SK-N-SH (cell line): ENCODE results near the gene FCHSD2. TPM values are rescaled to one million over a fixed set of nuclear protein-coding genes. Genes with fewer than 3 reads are reported as not detected.

Experiments
- CTCF ChIA-PET: fragments of 300-600, 350-600 bp; formaldehyde crosslinking; extraction: SDS; loops from one replicate; lab custom pipeline; 2021; lab: Yijun Ruan, JAX
- POLR2A ChIA-PET: fragments of 350-600 bp; sonication (Branson Sonifier 250); formaldehyde crosslinking; extraction: SDS; loops from one replicate; lab custom pipeline; 2020; ENCODE audit warnings: antibody characterized with exemption, inconsistent platforms; lab: Yijun Ruan, JAX
- DNase-seq: peaks from one replicate; pipeline ENCODE4 v3.0.0; 2012
- H2AFZ ChIP-seq: fragments of 200-600 bp; sonication (generic); 2 replicates; pipeline ENCODE4 v1.8.1; 2016; ENCODE audit warnings: antibody characterized with exemption, mild to moderate bottlenecking, low read depth
- H3F3A ChIP-seq: fragments of 200-600 bp; sonication (generic); replicated peaks from 2 replicates; pipeline ENCODE3; 2016; ENCODE audit warnings: antibody characterized with exemption, mild to moderate bottlenecking; ENCODE audit not compliant: insufficient read depth
- H3K27ac ChIP-seq, 2 experiments: fragments of 200-500 bp in 1 of 2; fragments of 200-600 bp in 1 of 2; sonication (Bioruptor generic) in 1 of 2; sonication (generic), shearing (Covaris generic) in 1 of 2; 2 replicates each; pipeline versions ENCODE4 v1.5.1 to v1.6.1; 2014 to 2016; ENCODE audit warnings: low read depth in 2 of 2, inconsistent platforms in 1 of 2, low read length in 1 of 2, mild to moderate bottlenecking in 1 of 2, mixed read lengths in 1 of 2
- H3K27me3 ChIP-seq: fragments of 200-600 bp; sonication (generic), shearing (Covaris generic); 2 replicates; pipeline ENCODE4 v1.6.1; 2016; ENCODE audit warnings: mixed run types; ENCODE audit not compliant: insufficient read depth
- H3K36me3 ChIP-seq, 2 experiments: fragments of 200-500 bp in 1 of 2; fragments of 200-600 bp in 1 of 2; sonication (Bioruptor generic) in 1 of 2; sonication (generic) in 1 of 2; replicated peaks in 1 of 2; 2 replicates each; pipeline versions ENCODE3 to v1.5.1; 2014 to 2016; ENCODE audit warnings: low read length in 1 of 2, mild to moderate bottlenecking in 1 of 2; ENCODE audit not compliant: insufficient read depth in 2 of 2, control insufficient read depth in 1 of 2
- H3K4me1 ChIP-seq, 2 experiments: fragments of 200-500 bp in 1 of 2; fragments of 200-600 bp in 1 of 2; sonication (Bioruptor generic) in 1 of 2; sonication (generic), shearing (Covaris generic) in 1 of 2; 2 replicates each; pipeline versions ENCODE4 v1.5.1 to v1.6.1; 2014 to 2016; ENCODE audit warnings: low read depth in 1 of 2, low read length in 1 of 2, mixed run types in 1 of 2; ENCODE audit not compliant: insufficient read depth in 2 of 2, control insufficient read depth in 1 of 2
- H3K4me2 ChIP-seq: fragments of 200-600 bp; sonication (generic), shearing (Covaris generic); 2 replicates; pipeline ENCODE4 v1.6.1; 2017; ENCODE audit warnings: mixed run types
- H3K4me3 ChIP-seq, 2 experiments: fragments of 200-500 bp in 1 of 2; fragments of 200-600 bp in 1 of 2; sonication (Bioruptor generic) in 1 of 2; sonication (generic), shearing (Covaris generic) in 1 of 2; 2 replicates each; pipeline versions ENCODE4 v1.5.1 to v1.8.1; 2014 to 2016; ENCODE audit warnings: low read depth in 2 of 2, inconsistent platforms in 1 of 2, low read length in 1 of 2, mild to moderate bottlenecking in 1 of 2, mixed read lengths in 1 of 2, moderate library complexity in 1 of 2
- H3K79me2 ChIP-seq: fragments of 200-600 bp; sonication (generic); 2 replicates; pipeline ENCODE4 v1.8.1; 2017; ENCODE audit warnings: mild to moderate bottlenecking; ENCODE audit not compliant: insufficient read depth
- H3K9ac ChIP-seq: fragments of 200-600 bp; sonication (generic); 2 replicates; pipeline ENCODE4 v1.6.1; 2017; ENCODE audit warnings: mixed run types
- H3K9me2 ChIP-seq: fragments of 200-600 bp; sonication (generic); 2 replicates; pipeline ENCODE4 v1.6.1; 2017; ENCODE audit warnings: mixed run types
- H3K9me3 ChIP-seq: fragments of 200-600 bp; sonication (generic); 2 replicates; pipeline ENCODE4 v1.6.1; 2017; ENCODE audit warnings: mixed run types, mild to moderate bottlenecking, moderate library complexity
- H4K20me1 ChIP-seq: fragments of 200-600 bp; sonication (generic); 2 replicates; pipeline ENCODE4 v1.6.1; 2017; ENCODE audit warnings: mild to moderate bottlenecking, mixed run types; ENCODE audit not compliant: insufficient read depth
- EP300 ChIP-seq, 2 experiments: IDR thresholded peaks; 2 replicates each; pipeline versions ENCODE4 v1.4.0 to v1.6.1; 2012; ENCODE audit warnings: borderline replicate concordance in 1 of 2, low read depth in 1 of 2, low read length in 1 of 2
- EZH2phosphoT487 ChIP-seq: fragments of 200-600 bp; sonication (generic); IDR thresholded peaks from 2 replicates; pipeline ENCODE4 v1.6.1; 2017; ENCODE audit warnings: low read depth, mixed run types, mild to moderate bottlenecking, antibody characterized with exemption, moderate library complexity, borderline replicate concordance
- FOXJ3 ChIP-seq: sonication (generic); formaldehyde crosslinking; IDR thresholded peaks from 2 replicates; pipeline ENCODE4 v1.5.1; 2020; ENCODE audit warnings: mild to moderate bottlenecking, missing genetic modification reagents
- GABPA ChIP-seq: IDR thresholded peaks from 2 replicates; pipeline ENCODE4 v1.4.0; 2012; ENCODE audit warnings: low read depth, mild to moderate bottlenecking
- GATA2 ChIP-seq: sonication (generic); formaldehyde crosslinking; IDR thresholded peaks from 2 replicates; pipeline ENCODE4 v1.5.0; 2020; ENCODE audit warnings: mild to moderate bottlenecking, missing genetic modification reagents
- MEF2A ChIP-seq: IDR thresholded peaks from 2 replicates; pipeline ENCODE4 v1.4.0; 2012; ENCODE audit warnings: low read depth, borderline replicate concordance
- MXI1 ChIP-seq: IDR thresholded peaks from 2 replicates; pipeline ENCODE4 v1.6.1; 2012; ENCODE audit warnings: mild to moderate bottlenecking, low read depth, low read length, improper control_type of control experiment
- RAD21 ChIP-seq: IDR thresholded peaks from 2 replicates; pipeline ENCODE4 v1.6.1; 2012; ENCODE audit warnings: mild to moderate bottlenecking, low read length
- RCOR1 ChIP-seq: fragments of 150-350 bp; IDR thresholded peaks from 2 replicates; pipeline ENCODE4 v1.6.1; 2017; ENCODE audit warnings: antibody characterized with exemption, low read length
- RXRA ChIP-seq: IDR thresholded peaks from 2 replicates; pipeline ENCODE4 v1.4.0; 2012; ENCODE audit warnings: low read depth, mild to moderate bottlenecking, borderline replicate concordance
- SMC3 ChIP-seq: IDR thresholded peaks from 2 replicates; pipeline ENCODE4 v1.6.1; 2012; ENCODE audit warnings: low read depth, low read length, improper control_type of control experiment
- USF1 ChIP-seq: IDR thresholded peaks from 2 replicates; pipeline ENCODE4 v1.4.0; 2012; ENCODE audit warnings: low read depth, borderline replicate concordance
- WGBS: methylation state at CpG from one replicate; pipeline ENCODE4 v1.1.6; 2017; ENCODE audit warnings: low lambda C conversion rate; 5-methylcytosine and 5-hydroxymethylcytosine counted together
- polyA plus RNA-seq, 3 experiments: library from polyadenylated mRNA; depleted of rRNA; stranded (reverse); fragments of >200 nt; gene quantifications; 2 replicates each; pipeline ENCODE4 v1.2.3, GENCODE V29; 2012
- TF ChIP-seq, protein P1 (sequence below): IDR thresholded peaks from 2 replicates; pipeline ENCODE4 v1.4.0; 2012; ENCODE audit warnings: low read depth, borderline replicate concordance
- TF ChIP-seq, protein P2 (sequence below): IDR thresholded peaks from 2 replicates; pipeline ENCODE4 v1.4.0; 2012; ENCODE audit warnings: low read depth
- TF ChIP-seq, protein P3 (sequence below): fragments of 150-350 bp; IDR thresholded peaks from 2 replicates; pipeline ENCODE4 v1.6.1; 2016; ENCODE audit warnings: mild to moderate bottlenecking, low read depth, low read length

The FCHSD2 gene
- polyA plus RNA-seq (2012; rRNA removed): 10.4 and 12.7 TPM in 2 replicates
- polyA plus RNA-seq (2012; cell fraction: cytosol; rRNA removed): 13.0 and 13.2 TPM in 2 replicates
- 11.8 and 20.3 TPM in 2 replicates for polyA plus RNA-seq (2012; cell fraction: nucleus; rRNA removed)

- H3K9me2 ChIP-seq: no peaks in the 10 kb centered on the region
- ChIA-PET CTCF (interaction anchor here (0.6 to 3.6 kb wide), 38 partner anchors 10 to 685 kb away, joined by 3 to 50 read pairs (median 4); partner anchors contain the start of gene STARD10), POLR2A (interaction anchor here (0.7 to 1.0 kb wide), 8 partner anchors 8 to 637 kb away, joined by 3 to 4 read pairs (median 3); partner anchors contain the start of gene STARD10)
- peaks cover 48% of the 10 kb centered on the region for H3K79me2 ChIP-seq
- no CpG with 5 or more reads among the region's 35 CpGs for WGBS
- no peak for DNase-seq
- no peaks in the 10 kb centered on the region for H3K27me3 ChIP-seq
- H3K9ac ChIP-seq: peak within 1 kb of the TSS; percentile 89
- peaks cover 7 to 9% of the 10 kb centered on the region in 2 experiments for H3K36me3 ChIP-seq
- H3K9me3 ChIP-seq: no peaks in the 10 kb centered on the region
- peaks cover 5% of the 10 kb centered on the region for H4K20me1 ChIP-seq
- H3K4me1 ChIP-seq: peaks cover 0 to 20% of the 10 kb centered on the region in 2 experiments; a peak in 2 of 4 replicates
- peak within 1 kb of the TSS; percentile 84 for H2AFZ ChIP-seq
- peak within 1 kb of the TSS; percentile 90 to 97 for H3K4me3 ChIP-seq
- H3K4me2 ChIP-seq: peak within 1 kb of the TSS; percentile 95
- TF ChIP-seq EP300 (IDR thresholded peaks at IDR 0.05; ENCODE audit: borderline replicate concordance in 1 of 2, low read depth in 1 of 2, low read length in 1 of 2) (no peak), GATA2 (CRISPR knock-in tag) (no peak), RXRA (peak; percentile 2; the same call in 1 of the 2 replicates)
- peaks cover 11% of the 10 kb centered on the region for H3F3A ChIP-seq
- peak within 1 kb of the TSS; percentile 79 to 95 for H3K27ac ChIP-seq
Observed at GRCh38 chr11:73142128-73142377, at the start of gene FCHSD2. Gene FCHSD2 (minus strand): TSS chr11:73142318. CDS start chr11:73141877, 441 bp downstream.

DNA sequence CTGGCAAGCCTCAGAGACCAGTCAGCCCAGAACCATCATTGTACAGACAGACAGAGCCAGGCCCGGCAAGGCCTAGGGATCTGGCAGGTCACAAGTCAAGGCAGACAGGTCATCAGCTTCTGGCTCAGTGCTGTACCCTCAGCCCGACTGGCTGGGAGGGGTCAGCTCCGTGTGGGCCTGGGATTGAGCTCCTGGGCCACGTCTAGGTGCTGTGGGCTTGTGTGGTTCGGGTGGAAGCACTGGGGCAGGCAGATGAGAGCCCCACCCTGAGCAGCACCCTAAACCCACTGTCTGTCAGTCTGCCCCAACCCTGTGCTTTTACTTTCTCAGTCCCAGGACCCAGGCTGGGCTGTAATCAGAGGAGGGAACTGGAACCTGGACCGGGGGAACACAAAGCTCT, 49.0 kb upstream of the FCHSD2 start:
- ChIA-PET POLR2A (no interaction called here), CTCF (interaction anchor here (1.8 kb wide), 1 partner anchor 51 kb away, joined by 5 read pairs; no protein-coding TSS in a partner anchor)

GRCh38 chr11:73190557-73190885, 48.4 kb upstream of the FCHSD2 start:
- Histone ChIP-seq H3K4me3 (no peak overlapping the region), H3K36me3 (no peaks in the 10 kb centered on the region), H3K9ac (no peak overlapping the region), H3K27ac (no peak overlapping the region), H3F3A (peaks cover 10% of the 10 kb centered on the region), H3K4me1 (peaks cover 0 to 11% of the 10 kb centered on the region in 2 experiments; a peak in 3 of 4 replicates), H3K9me3 (no peaks in the 10 kb centered on the region), H3K9me2 (no peaks in the 10 kb centered on the region), H3K79me2 (no peaks in the 10 kb centered on the region), H3K27me3 (no peaks in the 10 kb centered on the region), H4K20me1 (no peaks in the 10 kb centered on the region), H3K4me2 (no peak overlapping the region), H2AFZ (no peak overlapping the region)
- DNase-seq: no peak
- CTCF ChIA-PET: interaction anchor here (2.1 kb wide), 1 partner anchor 116 kb away, joined by 6 read pairs; no protein-coding TSS in a partner anchor
- WGBS: 94% methylated on average over 3 of the region's 3 CpGs
- POLR2A ChIA-PET: no interaction called here
- TF ChIP-seq USF1: no peak
- no peak for TF ChIP-seq MEF2A
- TF ChIP-seq FOXJ3: no peak
- TF ChIP-seq, protein P1, sequence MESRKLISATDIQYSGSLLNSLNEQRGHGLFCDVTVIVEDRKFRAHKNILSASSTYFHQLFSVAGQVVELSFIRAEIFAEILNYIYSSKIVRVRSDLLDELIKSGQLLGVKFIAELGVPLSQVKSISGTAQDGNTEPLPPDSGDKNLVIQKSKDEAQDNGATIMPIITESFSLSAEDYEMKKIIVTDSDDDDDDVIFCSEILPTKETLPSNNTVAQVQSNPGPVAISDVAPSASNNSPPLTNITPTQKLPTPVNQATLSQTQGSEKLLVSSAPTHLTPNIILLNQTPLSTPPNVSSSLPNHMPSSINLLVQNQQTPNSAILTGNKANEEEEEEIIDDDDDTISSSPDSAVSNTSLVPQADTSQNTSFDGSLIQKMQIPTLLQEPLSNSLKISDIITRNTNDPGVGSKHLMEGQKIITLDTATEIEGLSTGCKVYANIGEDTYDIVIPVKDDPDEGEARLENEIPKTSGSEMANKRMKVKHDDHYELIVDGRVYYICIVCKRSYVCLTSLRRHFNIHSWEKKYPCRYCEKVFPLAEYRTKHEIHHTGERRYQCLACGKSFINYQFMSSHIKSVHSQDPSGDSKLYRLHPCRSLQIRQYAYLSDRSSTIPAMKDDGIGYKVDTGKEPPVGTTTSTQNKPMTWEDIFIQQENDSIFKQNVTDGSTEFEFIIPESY: no peak
- TF ChIP-seq SMC3: no peak
- TF ChIP-seq EZH2phosphoT487: no peak
- TF ChIP-seq, protein P2, sequence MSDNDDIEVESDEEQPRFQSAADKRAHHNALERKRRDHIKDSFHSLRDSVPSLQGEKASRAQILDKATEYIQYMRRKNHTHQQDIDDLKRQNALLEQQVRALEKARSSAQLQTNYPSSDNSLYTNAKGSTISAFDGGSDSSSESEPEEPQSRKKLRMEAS: no peak
- TF ChIP-seq MXI1: no peak

More for the DNA sequence above, 49.0 kb upstream of the FCHSD2 start:
- Histone ChIP-seq H3K9ac (no peak overlapping the region), H2AFZ (no peak overlapping the region), H3F3A (peaks cover 4% of the 10 kb centered on the region), H3K4me1 (peaks cover 0 to 5% of the 10 kb centered on the region in 2 experiments; a peak in 3 of 4 replicates), H3K9me3 (no peaks in the 10 kb centered on the region), H3K79me2 (no peaks in the 10 kb centered on the region), H4K20me1 (no peaks in the 10 kb centered on the region), H3K36me3 (no peaks in the 10 kb centered on the region), H3K27ac (no peak overlapping the region), H3K4me3 (no peak overlapping the region), H3K4me2 (no peak overlapping the region), H3K27me3 (no peaks in the 10 kb centered on the region), H3K9me2 (no peaks in the 10 kb centered on the region)
- DNase-seq: no peak
- no peak for TF ChIP-seq RAD21
- TF ChIP-seq, protein P3, sequence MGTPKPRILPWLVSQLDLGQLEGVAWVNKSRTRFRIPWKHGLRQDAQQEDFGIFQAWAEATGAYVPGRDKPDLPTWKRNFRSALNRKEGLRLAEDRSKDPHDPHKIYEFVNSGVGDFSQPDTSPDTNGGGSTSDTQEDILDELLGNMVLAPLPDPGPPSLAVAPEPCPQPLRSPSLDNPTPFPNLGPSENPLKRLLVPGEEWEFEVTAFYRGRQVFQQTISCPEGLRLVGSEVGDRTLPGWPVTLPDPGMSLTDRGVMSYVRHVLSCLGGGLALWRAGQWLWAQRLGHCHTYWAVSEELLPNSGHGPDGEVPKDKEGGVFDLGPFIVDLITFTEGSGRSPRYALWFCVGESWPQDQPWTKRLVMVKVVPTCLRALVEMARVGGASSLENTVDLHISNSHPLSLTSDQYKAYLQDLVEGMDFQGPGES: no peak
- TF ChIP-seq RCOR1: no peak
- no peak for TF ChIP-seq GABPA
- no peak for TF ChIP-seq MEF2A
- WGBS: 64% methylated on average over 4 of the region's 6 CpGs
